Activated effector memory CD4-positive, alpha-beta T cell treated with anti-CD3 and anti-CD28 coated beads, Interleukin-2, amount 50 U/mL, for 16 hours (primary cell): ENCODE measurements around the gene SLC20A1.

Experiments used
- DNase-seq: peaks from one replicate; pipeline ENCODE4 v3.0.0-alpha.2; 2020

Gene SLC20A1

DNA sequence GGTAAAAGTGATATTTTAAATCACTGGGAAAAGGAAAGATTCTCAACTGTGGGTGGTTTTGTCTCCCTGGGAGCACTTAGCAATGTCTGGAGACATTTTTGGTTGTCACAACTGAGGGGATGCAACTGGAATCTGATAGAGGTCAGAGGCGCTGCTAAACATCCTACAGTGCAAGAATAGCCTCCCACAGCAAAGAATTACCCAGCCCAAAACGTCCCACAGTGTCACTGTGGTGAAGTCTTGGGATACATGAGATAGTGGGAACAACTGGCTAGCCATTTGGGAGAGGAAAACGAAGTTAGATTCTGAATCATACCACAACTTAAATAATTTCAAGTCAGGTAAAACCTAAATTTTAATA lies 38.7 kb downstream of the SLC20A1 start:
- DNase-seq = no peak

DNA sequence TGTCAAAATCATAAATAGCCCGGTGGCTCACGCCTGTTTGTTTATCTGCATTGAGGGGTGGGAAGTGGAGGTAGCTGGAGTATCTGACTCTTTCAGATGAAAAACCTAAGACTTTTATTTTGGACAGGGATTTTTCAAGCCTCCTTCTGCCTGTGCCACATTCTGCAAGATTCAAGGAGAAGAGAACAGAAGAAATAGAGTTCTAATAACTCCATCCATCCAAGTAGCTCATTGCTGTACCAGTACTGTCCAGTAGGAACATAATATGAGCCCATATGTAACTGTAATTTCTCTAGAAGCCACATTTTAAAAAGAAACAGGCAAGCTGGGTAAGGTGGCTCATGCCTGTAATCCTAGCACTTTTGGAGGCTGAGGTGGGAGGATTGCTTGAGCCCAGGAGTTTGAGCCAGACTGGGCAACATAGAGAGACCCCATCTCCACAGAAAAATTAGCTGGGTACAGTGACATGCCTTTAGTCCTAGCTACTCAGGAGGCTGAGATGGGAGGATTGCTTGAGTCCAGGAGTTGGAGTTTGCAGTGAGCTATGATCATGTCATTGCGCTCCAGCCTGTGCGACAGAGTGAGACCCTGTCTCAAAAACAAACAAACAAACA lies 39.6 kb downstream of the SLC20A1 start:
- DNase-seq = no peak

DNA sequence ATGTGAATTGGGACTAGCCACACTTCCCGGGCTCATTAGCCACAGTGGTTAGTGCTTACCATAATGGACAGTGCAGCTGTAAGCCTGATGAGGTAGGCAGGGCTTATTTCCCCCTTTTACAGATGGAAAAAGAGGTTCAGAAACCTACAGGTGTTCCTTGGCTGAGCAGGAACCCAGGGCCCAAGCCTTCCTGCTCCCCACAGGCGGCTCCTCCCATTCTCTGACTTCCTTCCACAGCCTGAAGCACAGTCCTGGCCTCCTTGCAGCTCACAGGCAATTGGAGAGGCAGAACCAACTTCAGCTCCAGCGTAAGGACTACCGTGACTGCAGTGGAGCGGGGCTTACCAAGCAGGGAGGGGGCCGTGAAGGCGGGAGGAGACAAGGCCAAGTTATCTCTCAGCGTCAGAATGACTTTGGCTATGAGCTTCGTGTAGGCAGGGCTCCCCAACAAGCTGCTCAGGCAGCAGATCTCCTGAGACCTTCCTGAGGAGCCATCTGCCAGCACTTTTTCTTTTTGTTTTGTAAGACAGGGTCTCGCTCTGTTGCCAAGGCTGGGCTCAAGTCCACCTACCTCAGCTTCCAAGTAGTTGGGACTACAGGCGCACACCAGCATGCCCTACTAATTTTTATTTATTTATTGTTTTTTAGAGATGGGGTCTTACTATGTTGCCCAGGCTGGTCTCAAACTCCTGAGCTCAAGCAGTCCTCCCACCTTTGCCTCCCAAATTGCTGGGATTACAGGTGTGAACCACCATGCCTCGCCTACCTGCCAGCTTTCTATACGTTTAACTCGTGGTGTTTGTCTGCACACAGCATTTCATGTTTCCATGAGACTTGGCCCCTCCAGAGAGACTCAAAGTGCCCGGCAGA lies 40.8 kb downstream of the SLC20A1 start:
- DNase-seq = no peak

DNA sequence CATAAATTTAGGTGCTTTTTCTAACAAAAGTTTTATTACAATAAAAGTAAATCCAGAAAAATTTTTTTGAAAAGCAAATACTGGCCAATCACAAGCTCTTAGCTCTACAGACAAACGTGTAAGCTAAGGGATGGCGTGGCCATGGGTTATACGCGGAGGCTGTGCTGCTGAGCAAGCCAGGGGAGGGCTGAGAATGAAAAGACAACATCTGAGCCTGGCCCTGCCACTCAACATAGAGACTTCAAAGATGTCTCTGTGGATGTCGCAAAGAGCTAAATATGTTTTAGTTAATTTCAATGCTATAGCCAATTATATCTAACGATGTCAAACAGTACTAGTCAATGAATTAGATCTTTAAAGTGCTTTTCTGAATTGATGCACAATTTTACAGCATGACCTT lies 41.8 kb downstream of the SLC20A1 start:
- no peak for DNase-seq

DNA sequence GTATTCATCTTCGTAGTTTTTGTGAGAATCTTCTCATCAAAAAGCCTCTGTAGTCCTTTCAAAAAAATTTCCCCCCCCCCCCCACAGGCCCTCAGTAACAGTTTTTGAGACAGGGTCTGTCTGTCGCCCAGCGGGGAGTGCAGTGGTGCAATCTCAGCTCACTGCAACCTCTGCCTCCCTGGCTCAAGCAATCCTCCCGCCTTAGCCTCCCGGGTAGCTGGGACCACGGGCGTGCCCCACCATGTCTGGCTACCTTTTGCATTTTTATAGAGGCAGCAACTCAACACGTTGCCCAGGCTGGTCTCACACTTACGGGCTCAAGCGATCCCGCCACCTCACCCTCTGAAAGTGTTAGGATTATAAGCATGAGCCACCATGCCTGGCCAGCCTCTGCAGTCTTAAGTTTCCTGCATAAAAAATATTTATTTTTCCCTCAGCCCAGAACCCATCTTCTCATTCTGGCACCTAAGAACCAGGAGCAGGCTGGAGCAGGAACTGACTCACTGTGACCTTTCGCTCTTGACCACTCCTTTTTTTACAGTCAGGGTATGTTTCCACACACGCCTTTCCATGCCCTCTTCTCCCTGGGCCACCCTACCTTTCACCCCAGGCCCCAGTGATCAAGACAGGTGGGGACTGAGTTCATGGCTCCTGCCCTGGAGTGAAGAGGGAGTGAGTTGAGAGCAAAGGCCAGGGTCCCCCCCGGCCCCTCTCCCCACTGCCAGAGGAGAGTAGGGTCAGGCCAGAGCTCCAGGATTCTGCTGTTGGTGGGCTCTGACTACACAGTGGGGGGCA lies 42.5 kb downstream of the SLC20A1 start:
- no peak for DNase-seq

DNA sequence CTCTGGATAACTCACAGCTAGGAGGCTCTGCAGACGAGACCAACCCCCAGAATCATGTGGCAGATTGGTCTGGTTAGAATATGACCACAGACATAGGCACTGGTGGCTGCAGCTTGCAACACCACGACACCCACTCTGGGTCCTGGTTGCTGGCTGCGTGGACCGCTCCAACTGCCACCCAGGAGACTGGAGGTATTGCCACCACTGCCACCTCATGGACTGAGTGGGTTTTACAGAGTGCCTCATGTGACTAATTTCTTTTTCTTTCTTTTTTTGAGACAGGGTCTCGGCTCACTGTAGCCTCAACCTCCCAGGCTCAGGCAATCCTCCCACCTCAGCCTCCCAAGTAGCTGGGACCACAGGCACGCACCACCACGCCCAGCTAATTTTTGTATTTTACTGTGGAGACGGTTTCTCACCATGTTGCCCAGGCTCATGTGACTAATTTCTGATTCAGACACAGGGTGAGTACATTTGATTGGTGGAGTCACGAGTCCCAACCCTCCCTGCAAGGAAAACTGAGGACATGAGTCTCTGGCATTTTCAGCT lies 45.2 kb downstream of the SLC20A1 start:
- DNase-seq = peak; percentile 86

DNA sequence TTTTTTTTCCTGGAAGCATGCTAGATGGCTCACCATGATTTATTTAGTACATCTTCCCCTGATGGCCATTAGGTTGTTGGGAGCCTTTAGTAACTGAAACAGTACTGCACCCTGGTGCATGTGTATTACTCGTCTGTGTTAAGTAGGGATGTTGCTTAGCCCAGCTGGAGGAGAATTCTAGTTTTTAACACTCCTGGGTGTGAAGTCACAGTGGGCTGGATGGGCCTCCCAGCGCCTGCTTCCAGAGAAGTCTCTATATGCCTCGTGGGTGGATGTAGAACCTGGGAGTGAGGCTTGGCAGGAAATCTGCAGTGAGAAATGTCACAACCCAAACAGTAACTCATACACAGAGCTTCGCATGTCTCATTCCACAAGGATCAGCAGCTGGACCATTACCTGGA lies 46.1 kb downstream of the SLC20A1 start:
- DNase-seq = no peak

DNA sequence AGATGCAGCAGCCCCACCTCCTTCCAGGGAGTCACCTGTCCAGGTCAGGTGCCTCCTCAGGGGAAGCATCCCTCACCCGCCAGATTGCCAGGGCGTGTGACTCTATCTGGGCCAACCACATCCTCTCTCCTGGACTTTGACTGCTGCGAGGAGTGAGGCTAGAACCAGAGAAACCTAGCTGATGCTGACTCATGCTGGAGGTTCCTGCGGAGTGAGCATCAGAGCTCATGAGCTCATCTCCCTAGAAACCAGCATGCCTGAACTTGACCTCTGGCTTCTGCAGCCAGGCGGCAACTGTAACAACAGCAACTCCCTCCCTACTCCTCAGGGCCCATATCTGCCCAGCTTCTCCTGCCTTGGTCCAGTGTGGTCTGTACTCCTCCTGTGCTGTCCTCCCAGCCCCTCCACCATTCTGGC lies 46.8 kb downstream of the SLC20A1 start:
- peak; percentile 80 for DNase-seq

DNA sequence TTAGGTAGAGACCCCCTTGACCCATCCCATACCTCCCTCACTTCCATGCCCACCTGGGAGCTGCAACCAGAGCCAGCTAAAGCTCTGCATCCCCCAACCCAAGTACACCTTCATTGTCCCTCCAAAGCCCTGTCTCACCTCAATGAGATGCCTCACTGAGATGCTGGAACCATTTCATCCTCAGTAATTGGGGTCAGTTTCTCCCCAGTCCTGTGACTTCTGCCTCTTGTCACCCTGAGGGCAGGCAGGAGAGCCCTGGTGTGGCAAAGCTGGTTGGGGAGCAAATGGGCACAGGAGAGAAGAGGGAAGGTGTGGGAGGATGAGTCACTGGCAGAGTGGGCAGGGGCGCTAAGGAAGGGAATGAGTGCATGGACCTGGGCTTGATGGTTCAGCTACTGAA lies 47.2 kb downstream of the SLC20A1 start:
- DNase-seq = peak; percentile 77

DNA sequence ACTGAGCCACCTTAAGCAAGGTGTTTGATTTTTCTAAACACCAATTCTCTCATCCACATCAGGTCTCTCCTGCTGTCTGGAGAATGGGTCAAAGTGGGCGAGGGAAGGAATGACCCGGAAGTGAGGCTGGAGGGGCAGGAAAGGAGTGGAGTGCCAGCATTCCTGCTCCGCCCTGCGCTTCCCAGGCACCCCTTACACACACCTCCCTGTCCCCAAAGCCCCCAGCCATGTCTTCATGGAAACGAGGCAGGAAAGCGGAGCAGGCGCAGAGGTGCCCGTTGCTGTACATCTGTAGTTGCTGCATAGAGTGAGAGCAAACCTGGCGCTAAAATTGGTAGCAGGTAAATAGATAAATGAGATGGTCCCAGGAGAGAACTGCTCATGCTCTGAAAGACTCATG lies 47.9 kb downstream of the SLC20A1 start:
- DNase-seq = no peak

DNA sequence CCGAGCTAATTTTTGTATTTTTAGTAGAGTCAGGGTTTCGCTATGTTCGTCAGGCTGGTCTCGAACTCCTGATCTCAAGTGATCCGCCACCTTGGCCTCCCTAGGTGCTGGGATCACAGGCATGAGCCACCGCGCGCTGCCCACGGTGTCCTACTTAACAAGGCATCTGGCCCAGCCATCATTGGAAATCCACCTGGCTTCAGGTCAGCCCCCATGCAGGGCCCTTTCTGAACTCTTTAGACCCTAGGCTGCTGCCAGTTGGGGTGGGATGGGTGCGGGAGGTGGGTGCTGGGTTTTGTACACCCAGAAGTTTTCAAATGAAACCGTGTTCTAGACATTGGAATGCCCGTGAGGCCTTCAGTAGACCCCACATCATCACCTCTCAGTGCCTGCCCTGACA lies 48.4 kb downstream of the SLC20A1 start:
- no peak for DNase-seq

DNA sequence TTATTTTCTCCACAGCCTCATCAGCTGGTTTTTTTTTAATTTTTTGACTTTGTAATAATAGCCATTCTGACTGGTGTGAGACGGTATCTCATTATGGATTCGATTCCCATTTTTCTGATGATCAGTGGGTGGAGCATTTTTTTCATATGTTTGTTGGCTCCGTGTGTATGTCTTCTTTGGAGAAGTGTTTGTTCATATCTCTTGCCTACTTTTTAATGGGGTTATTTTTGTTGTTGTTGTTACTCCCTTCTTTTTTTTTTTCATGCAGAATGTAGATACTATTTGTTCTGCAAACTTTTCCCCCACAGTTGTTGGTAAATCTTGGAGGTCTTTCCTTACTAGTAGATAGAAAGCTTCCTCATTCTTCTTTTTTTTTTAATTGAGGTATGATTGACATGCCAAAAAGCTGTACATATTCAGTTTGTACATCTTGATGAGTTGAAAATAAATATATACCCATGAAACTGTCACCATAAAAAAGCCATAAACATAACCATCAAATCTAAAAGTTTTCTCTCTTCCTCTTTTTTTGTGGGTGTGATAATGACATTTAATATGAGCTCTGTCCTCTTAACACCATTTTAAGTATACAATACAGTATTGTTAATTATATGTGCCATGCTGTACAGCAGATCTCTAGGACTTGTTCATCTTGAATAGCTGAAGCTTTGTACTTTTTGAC lies 53.2 kb downstream of the SLC20A1 start:
- DNase-seq = no peak

DNA sequence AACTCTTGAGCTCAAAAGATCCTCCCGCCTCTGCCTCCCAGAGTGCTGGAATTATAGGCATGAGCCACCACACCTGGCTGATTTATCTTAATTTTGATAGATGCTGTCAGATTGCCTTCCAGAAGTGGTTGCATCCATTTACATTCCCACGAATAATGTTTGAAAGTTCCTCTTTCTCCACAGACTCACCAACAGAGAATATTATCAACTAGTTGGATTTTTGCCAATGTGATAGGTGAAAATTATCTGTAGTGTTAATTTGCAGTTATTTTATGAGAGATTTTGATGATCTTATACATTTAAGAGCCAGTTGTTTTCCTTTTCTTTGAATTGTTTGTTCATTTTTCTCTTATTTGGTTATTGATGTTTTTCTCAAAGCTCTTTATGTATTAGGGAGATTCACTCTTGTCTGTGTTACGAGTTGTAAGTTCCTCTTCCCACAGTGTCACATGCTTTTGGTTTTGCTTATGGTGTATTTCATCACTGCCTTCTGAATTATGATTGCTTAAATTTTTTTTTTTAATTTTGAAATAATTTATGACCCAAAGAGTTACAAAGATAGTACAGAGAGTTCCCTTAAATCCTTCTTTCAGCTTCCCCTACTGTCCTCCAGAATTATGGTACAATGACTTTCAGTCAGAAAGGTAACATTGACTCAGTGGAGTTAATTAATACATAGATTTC lies 54.4 kb downstream of the SLC20A1 start:
- no peak for DNase-seq

DNA sequence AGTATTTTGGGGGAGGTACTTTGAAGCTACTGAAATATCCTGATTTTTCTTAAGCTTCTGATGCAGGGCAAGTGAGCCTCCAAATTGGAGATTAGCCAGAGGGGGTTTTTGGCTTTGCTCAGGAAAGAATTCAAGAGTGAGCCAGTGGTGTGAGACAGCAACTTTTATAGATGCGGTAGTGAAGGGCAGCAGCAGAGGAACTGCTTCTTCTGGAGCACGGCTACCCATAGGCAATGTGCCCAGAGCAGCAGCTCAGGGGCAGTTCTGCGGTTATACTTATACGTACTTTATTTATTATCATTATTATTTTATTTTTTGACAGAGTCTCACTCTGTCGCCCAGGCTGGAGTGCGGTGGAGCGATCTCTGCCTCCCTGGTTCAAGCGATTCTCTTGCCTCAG lies 55.3 kb downstream of the SLC20A1 start:
- DNase-seq = peak; percentile 6

DNA sequence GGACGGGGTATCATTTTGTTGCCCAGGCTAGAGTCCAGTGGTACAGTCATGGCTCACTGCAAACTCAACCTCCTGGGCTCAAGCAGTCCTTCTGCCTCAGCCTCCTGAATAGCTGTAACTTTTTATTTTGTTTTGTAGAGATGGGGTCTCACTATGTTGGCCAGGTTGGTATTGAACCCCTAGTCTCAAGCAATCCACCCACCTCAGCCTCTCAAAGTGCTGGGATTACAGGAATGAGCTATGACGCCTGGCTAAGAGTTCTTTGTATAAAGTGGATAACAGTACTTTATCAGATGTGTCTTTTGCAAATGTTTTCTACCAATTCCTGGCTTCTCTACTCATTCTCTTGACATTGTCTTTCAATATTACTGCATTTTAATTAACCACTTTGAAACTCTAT lies 57.9 kb downstream of the SLC20A1 start:
- peak; percentile 21 for DNase-seq

DNA sequence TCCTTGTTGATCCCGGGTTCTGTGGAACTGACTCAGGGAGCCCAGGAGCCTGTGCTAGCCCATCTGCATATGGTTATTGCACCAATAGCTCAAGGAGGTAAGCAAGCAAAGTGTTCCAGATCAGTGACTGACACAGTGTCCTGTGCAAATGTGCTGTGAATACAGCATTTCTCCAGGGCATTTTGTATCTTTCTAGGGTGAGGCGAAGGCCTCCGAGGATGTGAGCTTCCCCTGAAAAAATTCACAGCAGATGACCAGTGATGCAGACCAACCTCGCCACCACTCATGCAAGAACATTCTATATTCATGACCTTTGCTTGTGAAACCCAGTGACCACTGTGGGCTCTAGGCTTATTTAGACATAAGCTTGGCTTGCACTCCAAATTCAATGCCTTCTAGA lies 59.8 kb downstream of the SLC20A1 start:
- DNase-seq = peak; percentile 25

DNA sequence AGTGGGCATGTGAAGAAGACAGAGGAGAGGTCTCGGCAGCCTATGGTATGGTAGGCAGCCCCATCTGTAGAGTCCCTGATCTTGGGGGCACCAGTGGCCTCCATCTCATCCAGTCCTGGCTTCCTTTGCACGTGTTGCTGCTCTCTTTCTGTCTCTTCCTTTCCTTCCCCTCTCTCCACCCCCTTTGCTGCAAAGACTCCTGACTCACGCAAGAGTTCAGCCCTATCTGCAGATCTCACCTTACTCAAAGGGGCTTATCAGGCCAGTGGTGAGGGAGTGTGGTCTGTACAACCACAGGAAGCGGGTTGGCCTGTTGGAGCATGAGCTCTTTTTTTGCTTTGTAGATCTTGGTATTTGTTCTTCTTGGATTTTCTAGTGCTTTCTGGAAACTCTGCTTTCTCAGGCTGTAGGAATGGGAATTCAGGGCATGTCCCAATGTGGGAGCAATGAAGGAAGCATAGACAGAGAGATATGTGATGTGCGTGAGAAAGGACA lies 60.5 kb downstream of the SLC20A1 start:
- peak; percentile 75 for DNase-seq

DNA sequence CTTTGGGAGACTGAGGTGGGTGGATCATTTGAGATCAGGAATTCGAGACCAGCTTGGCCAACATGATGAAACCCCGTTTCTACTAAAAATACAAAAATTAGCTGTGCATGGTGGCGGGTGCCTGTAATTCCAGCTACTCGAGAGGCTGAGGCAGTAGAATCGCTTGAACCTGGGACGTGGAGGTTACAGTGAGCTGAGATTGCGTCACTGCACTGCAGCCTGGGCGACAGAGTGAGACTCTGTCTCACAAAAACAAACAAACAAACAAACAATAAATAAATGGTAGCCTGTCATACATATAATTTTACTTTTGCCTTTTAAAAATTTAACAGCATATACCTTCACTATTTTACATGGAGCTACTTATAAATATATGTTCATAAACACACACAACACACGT lies 61.2 kb downstream of the SLC20A1 start:
- DNase-seq = peak; percentile 17

DNA sequence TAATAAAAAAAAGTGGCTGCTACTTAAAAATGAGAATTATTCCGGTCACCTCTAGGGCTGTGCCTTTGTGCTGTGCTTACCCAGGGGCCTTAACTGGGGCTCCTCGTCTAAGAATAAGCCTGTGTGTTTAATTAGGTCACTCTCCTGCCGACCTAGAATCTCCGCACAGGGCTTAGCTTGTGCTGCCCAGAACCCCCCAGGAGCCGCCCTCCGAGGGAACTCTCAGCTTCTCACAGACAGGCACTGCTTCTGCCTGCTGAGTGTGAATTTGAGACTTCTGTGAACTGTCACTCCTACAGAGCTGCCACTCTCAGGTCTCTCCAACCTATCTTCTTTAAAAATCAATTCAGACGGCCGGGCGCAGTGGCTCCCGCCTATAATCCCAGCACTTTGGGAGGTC lies 63.2 kb downstream of the SLC20A1 start:
- no peak for DNase-seq

DNA sequence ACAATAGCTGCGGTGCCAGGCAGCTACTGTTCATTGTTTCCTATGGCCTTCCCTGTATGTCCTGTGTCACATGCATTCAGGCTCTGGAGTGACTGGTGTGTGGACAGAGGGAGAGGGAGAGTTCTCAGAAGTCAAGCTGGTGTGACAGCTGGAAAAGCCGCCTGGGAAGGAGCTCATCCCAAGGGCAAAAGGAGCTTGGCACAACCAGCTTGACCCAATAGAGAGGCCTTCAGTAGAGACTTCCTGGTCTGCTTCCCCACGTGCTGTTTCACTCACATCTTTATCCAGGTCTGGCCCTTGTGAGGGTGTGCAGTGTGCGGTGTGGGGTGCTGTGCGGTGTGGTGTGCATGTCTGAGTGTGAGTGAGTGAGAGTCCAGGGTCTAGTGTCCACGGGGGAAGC lies 64.0 kb downstream of the SLC20A1 start:
- DNase-seq = no peak

DNA sequence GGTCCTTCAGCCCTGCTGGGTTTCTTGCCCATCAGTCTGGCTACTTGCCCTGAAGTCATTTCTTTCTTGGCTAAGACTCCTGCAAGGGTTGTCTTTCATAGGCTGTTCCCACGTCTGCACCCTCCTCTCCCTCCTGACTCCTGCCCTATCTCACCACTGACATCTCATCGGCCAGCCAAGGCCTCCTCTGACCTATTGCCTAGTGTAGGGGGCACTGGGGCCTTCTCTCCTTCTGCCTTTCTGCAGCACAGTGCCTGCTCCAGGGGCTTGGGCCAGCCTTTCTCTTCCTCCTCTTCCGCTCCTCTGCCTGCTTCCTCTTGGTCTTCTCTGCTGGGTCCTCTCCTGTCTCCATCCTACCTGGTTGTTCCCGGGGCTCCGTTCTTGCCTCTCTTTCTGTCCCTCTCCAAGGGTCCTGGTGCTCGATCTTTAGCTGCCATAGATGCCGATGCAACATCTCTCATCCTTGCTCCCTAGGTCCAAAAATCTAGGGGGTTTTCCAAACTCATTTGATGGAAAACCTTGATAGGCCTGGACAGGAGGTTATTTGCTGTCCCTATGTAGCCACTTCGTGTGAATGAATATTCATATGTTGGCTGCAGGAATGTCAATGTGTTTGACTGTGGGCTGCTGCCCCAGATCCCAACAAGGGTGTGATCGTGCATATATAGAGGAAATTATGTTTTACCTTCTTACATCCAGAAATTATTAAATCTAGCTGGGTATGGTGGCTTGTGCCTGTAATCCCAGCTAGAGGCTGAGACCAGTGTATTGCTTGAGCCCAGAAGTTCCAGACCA lies 65.4 kb downstream of the SLC20A1 start:
- no peak for DNase-seq
